HG03469 (cell line): Measurements from ENCODE around the gene NCKAP1.
"Not testable (repeated sequence)": the region's sequence is repeated elsewhere in the genome, so short reads cannot be mapped to it uniquely, and the experiment has no call there.

Experiments
- ATAC-seq: cut with Tn5 transposase; IDR thresholded peaks from one replicate; pipeline ENCODE4 v1.9.1; 2021; ENCODE audit warnings: mild to moderate bottlenecking, moderate library complexity, moderate number of reproducible peaks; ENCODE audit not compliant: unreplicated experiment

Gene NCKAP1

GRCh38 chr2:182912518-182912915 lies 125.7 kb downstream of the NCKAP1 start:
- ATAC-seq, result no peak

- no peak for ATAC-seq
Observed at GRCh38 chr2:182911813-182912517, 126.3 kb downstream of the NCKAP1 start.

GRCh38 chr2:182910965-182911364 lies 127.3 kb downstream of the NCKAP1 start:
- ATAC-seq, result no peak

- no peak for ATAC-seq
Observed at GRCh38 chr2:182907081-182907830, 131.0 kb downstream of the NCKAP1 start.

- ATAC-seq, result no peak
Observed at GRCh38 chr2:182906454-182906853, 131.8 kb downstream of the NCKAP1 start.

GRCh38 chr2:182904844-182905243 lies 133.4 kb downstream of the NCKAP1 start:
- ATAC-seq, result no peak

- ATAC-seq, result no peak
Observed at GRCh38 chr2:182903566-182903965, 134.7 kb downstream of the NCKAP1 start.

GRCh38 chr2:182901748-182902147 lies 136.5 kb downstream of the NCKAP1 start:
- ATAC-seq, result no peak

- no peak for ATAC-seq
Observed at GRCh38 chr2:182898718-182899117, 139.5 kb downstream of the NCKAP1 start.

GRCh38 chr2:182897137-182897536 lies 141.1 kb downstream of the NCKAP1 start:
- ATAC-seq, result no peak

- no peak for ATAC-seq
Observed at GRCh38 chr2:182895798-182896197, 142.5 kb downstream of the NCKAP1 start.

- ATAC-seq, result no peak
Observed at GRCh38 chr2:182895169-182895568, 143.1 kb downstream of the NCKAP1 start.

- no peak for ATAC-seq
Observed at GRCh38 chr2:182894174-182894573, 144.1 kb downstream of the NCKAP1 start.

- ATAC-seq, result no peak
Observed at GRCh38 chr2:182893666-182894065, 144.6 kb downstream of the NCKAP1 start.

GRCh38 chr2:182893035-182893434 lies 145.2 kb downstream of the NCKAP1 start:
- not testable (repeated sequence) for ATAC-seq

- ATAC-seq, result no peak
Observed at GRCh38 chr2:182891611-182892010, 146.6 kb downstream of the NCKAP1 start.

- ATAC-seq, result no peak
Observed at GRCh38 chr2:182890773-182891378, 147.4 kb downstream of the NCKAP1 start.

GRCh38 chr2:182890305-182890704 lies 148.0 kb downstream of the NCKAP1 start:
- no peak for ATAC-seq

GRCh38 chr2:182887753-182888415 lies 150.4 kb downstream of the NCKAP1 start:
- ATAC-seq, result no peak

GRCh38 chr2:182887093-182887492 lies 151.2 kb downstream of the NCKAP1 start:
- ATAC-seq, result no peak

GRCh38 chr2:182885771-182886170 lies 152.5 kb downstream of the NCKAP1 start:
- no peak for ATAC-seq
